RWPE1 (cell line): ENCODE data around the gene PAK3.
A peak's percentile ranks its signal among the peaks of the same experiment; 100 is the strongest.

Experiments used
- CTCF ChIA-PET: fragments of 350-600 bp; sonication (Branson Sonifier 250); formaldehyde crosslinking; extraction: SDS; loops from one replicate; lab custom pipeline; 2021; lab: Yijun Ruan, JAX
- POLR2A ChIA-PET: fragments of 400-600 bp; formaldehyde crosslinking; extraction: SDS; loops from one replicate; lab custom pipeline; 2020; ENCODE audit warnings: antibody characterized with exemption; ENCODE audit not compliant: low non-redundant PET; lab: Yijun Ruan, JAX
- DNase-seq: peaks from one replicate; pipeline ENCODE4 v3.0.0; 2012; ENCODE audit warnings: low spot score
- H3K27ac ChIP-seq: fragments of 450-650 bp; 2 replicates; pipeline ENCODE4 v1.5.1; 2017
- TF ChIP-seq, protein P1 (sequence below): fragments of 450-650 bp; conservative IDR thresholded peaks from 2 replicates; pipeline ENCODE4 v1.5.1; 2017; ENCODE audit warnings: low read depth, mild to moderate bottlenecking

The PAK3 gene

DNA sequence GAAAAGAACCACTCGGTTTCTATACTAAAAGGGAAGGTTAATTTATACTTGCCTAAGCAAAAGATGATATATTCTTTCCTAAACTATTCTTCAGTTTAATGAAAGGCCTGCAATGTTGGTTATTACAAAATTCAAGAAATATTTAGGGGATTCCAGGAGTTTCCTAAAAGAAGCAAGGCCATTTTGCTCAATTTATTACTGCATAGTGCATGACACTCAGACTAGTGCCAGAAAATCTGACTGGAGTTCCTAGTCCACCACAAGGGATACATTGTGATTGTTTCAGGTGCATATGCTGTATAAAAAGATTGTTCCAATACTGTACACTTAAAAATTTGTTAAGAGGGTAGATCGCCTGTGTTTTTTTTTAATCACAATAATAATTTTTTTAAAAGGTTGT lies 95.6 kb downstream of the PAK3 start:
- H3K27ac ChIP-seq = no peak overlapping the region
- TF ChIP-seq, protein P1, sequence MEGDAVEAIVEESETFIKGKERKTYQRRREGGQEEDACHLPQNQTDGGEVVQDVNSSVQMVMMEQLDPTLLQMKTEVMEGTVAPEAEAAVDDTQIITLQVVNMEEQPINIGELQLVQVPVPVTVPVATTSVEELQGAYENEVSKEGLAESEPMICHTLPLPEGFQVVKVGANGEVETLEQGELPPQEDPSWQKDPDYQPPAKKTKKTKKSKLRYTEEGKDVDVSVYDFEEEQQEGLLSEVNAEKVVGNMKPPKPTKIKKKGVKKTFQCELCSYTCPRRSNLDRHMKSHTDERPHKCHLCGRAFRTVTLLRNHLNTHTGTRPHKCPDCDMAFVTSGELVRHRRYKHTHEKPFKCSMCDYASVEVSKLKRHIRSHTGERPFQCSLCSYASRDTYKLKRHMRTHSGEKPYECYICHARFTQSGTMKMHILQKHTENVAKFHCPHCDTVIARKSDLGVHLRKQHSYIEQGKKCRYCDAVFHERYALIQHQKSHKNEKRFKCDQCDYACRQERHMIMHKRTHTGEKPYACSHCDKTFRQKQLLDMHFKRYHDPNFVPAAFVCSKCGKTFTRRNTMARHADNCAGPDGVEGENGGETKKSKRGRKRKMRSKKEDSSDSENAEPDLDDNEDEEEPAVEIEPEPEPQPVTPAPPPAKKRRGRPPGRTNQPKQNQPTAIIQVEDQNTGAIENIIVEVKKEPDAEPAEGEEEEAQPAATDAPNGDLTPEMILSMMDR = no peak
- POLR2A ChIA-PET = no interaction called here
- no peak for DNase-seq
- CTCF ChIA-PET = no interaction called here

- DNase-seq = no peak
- ChIA-PET CTCF (no interaction called here), POLR2A (no interaction called here)
- TF ChIP-seq, protein P1 = no peak
- no peak overlapping the region for H3K27ac ChIP-seq
Measured at GRCh38 chrX:111199505-111199904, 103.5 kb downstream of the PAK3 start.

DNA sequence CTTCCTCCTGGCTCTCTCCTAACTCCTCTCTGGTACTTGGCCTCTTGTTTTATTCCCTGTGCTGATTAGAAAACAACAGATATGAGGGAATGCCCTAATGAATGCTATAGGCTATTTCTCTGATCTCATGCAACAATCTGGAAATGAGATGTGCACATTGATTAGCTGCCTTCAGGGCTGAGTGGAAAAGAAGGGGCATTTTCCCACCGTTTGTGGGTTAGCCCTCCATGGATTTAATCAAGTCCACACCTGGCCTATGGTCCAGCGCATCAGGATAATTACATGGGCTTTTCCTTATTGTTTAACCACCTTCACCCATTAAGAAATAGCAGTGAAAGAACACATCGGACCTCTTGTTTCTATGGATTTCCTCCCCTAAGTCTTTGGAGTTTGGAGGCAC lies 104.3 kb downstream of the PAK3 start:
- ChIA-PET POLR2A (no interaction called here), CTCF (no interaction called here)
- TF ChIP-seq, protein P1 = no peak
- no peak for DNase-seq
- H3K27ac ChIP-seq = no peak overlapping the region

- no peak overlapping the region for H3K27ac ChIP-seq
- no peak for DNase-seq
- POLR2A ChIA-PET = no interaction called here
- CTCF ChIA-PET = no interaction called here
- TF ChIP-seq, protein P1 = no peak
Measured at GRCh38 chrX:111207851-111208250, 111.9 kb downstream of the PAK3 start.

GRCh38 chrX:111216293-111216801 lies 120.4 kb downstream of the PAK3 start:
- ChIA-PET POLR2A (no interaction called here), CTCF (no interaction called here)
- TF ChIP-seq, protein P1 = no peak
- H3K27ac ChIP-seq = no peak overlapping the region
- DNase-seq = no peak

- DNase-seq = peak; percentile 17
- POLR2A ChIA-PET = no interaction called here
- CTCF ChIA-PET = interaction anchor here (0.6 to 1.0 kb wide), 4 partner anchors 12 to 265 kb away, joined by 3 to 16 read pairs (median 3); no protein-coding TSS in a partner anchor
- H3K27ac ChIP-seq = no peak overlapping the region
- TF ChIP-seq, protein P1 = peak; percentile 36
Measured at GRCh38 chrX:111244235-111244750, 148.3 kb downstream of the PAK3 start.
